Memory B cell (primary cell): ENCODE results near the gene RICTOR.
"Not testable (repeated sequence)": the region's sequence is repeated elsewhere in the genome, so short reads cannot be mapped to it uniquely, and the experiment has no call there.

ENCODE experiments used
- ATAC-seq: fragments of 150-1000 bp; cut with Tn5 transposase; 2 replicates; pipeline ENCODE4 v1.10.0; 2021; ENCODE audit warnings: low read depth, mild to moderate bottlenecking, moderate library complexity
- DNase-seq, 2 donors: peaks; one replicate each; pipeline ENCODE4 v3.0.0; 2022; ENCODE audit warnings: low spot score in 2 of 2
- H3K27ac Mint-ChIP-seq: one replicate; pipeline ENCODE4 v1.8.0; 2022; ENCODE audit warnings: mild to moderate bottlenecking, moderate library complexity, mixed read lengths
- H3K27me3 Mint-ChIP-seq: one replicate; pipeline ENCODE4 v1.8.0; 2022; ENCODE audit warnings: mixed read lengths
- H3K36me3 Mint-ChIP-seq: one replicate; pipeline ENCODE4 v1.8.0; 2022; ENCODE audit warnings: mild to moderate bottlenecking, mixed read lengths
- H3K4me1 Mint-ChIP-seq: one replicate; pipeline ENCODE4 v1.8.0; 2022; ENCODE audit warnings: mixed read lengths
- H3K4me3 Mint-ChIP-seq: one replicate; pipeline ENCODE4 v1.8.0; 2022; ENCODE audit warnings: mild to moderate bottlenecking, moderate library complexity, mixed read lengths
- H3K9me3 Mint-ChIP-seq: one replicate; pipeline ENCODE4 v1.8.0; 2022; ENCODE audit warnings: mixed read lengths

RICTOR gene

GRCh38 chr5:39058178-39058921 is 15.8 kb downstream of the RICTOR start:
- no peaks in the 10 kb centered on the region for H3K27me3 Mint-ChIP-seq
- H3K27ac Mint-ChIP-seq = peak overlapping the region; percentile 25
- peak overlapping the region; percentile 7 for H3K4me3 Mint-ChIP-seq
- ATAC-seq (peak; percentile 53), DNase-seq (no peak)
- H3K4me1 Mint-ChIP-seq = peaks cover 38% of the 10 kb centered on the region
- H3K36me3 Mint-ChIP-seq = peaks cover 7% of the 10 kb centered on the region
- H3K9me3 Mint-ChIP-seq = no peaks in the 10 kb centered on the region

GRCh38 chr5:39057734-39058133 is 16.5 kb downstream of the RICTOR start:
- Mint-ChIP-seq H3K36me3 (peaks cover 6% of the 10 kb centered on the region), H3K27ac (peak overlapping the region; percentile 15), H3K4me1 (peaks cover 34% of the 10 kb centered on the region), H3K9me3 (no peaks in the 10 kb centered on the region), H3K27me3 (no peaks in the 10 kb centered on the region), H3K4me3 (peak overlapping the region; percentile 7)
- ATAC-seq = peak; percentile 56
- no peak for DNase-seq

GRCh38 chr5:39055768-39056398 is 18.3 kb downstream of the RICTOR start:
- ATAC-seq (no peak), DNase-seq (no peak)
- Mint-ChIP-seq H3K27me3 (no peaks in the 10 kb centered on the region), H3K4me3 (no peak overlapping the region), H3K27ac (no peak overlapping the region), H3K4me1 (peaks cover 35% of the 10 kb centered on the region), H3K36me3 (peaks cover 6% of the 10 kb centered on the region), H3K9me3 (no peaks in the 10 kb centered on the region)

DNA sequence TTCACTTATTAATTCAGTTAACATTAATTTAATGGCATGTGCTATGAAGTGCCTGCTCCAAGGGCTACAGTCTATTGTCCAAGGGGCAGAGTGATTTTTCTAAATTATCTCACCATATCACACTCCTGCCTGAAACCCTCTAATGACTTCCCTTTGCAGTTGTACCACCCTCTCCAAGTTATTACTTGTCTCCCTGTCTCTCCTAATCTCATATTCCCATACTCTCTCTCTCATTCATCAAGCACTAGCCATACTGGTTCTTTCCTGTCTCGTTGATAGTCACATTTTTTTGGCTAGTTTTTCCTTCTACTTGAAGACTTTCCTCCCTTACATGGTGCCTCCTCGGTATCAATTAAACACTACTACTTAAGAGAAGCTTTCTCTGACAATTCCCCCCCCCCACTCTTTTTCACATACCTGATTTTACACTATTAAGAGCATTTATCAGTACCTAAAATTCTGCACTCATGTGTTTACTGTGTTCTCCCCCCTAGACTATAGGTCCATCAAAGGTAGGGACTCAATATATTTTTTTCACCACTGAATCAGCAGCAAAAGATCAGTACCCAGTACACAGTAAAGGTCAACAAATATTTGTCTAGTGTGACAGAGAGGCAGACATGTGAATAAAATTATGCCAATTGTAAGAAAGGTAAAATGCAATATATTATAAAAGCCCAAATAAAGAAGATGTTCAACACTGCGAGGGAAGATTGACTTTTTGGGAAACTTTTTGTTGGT is 19.0 kb downstream of the RICTOR start:
- DNase-seq (no peak), ATAC-seq (no peak)
- Mint-ChIP-seq H3K4me1 (peaks cover 31% of the 10 kb centered on the region), H3K27ac (no peak overlapping the region), H3K9me3 (no peaks in the 10 kb centered on the region), H3K27me3 (no peaks in the 10 kb centered on the region), H3K36me3 (peaks cover 6% of the 10 kb centered on the region), H3K4me3 (no peak overlapping the region)

GRCh38 chr5:39053189-39053588 is 21.0 kb downstream of the RICTOR start:
- peaks cover 35% of the 10 kb centered on the region for H3K4me1 Mint-ChIP-seq

DNA sequence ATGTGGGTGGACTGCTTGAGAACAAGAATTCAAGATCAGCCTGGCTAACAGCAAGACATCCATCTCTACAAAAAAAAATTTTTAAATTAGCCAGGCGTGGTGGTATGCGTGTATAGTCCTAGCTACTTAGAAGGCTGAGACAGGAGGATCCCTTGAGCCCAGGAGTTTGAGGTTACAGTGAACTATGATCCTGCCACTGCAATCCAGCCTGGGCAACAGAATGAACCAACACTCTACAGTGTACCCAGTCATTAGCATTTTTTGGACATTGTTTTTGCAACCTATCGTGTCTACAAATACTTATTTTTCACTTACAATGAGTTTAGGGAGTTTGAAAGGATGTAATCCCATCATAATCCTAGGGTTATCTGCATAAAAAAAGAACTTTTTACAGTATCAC is 22.1 kb downstream of the RICTOR start:
- H3K4me3 Mint-ChIP-seq = no peak overlapping the region
- DNase-seq (no peak), ATAC-seq (no peak)
- no peaks in the 10 kb centered on the region for H3K27me3 Mint-ChIP-seq
- H3K4me1 Mint-ChIP-seq = peaks cover 31% of the 10 kb centered on the region
- no peaks in the 10 kb centered on the region for H3K9me3 Mint-ChIP-seq
- H3K36me3 Mint-ChIP-seq = peaks cover 11% of the 10 kb centered on the region
- no peak overlapping the region for H3K27ac Mint-ChIP-seq

More at GRCh38 chr5:39053189-39053588, 21.0 kb downstream of the RICTOR start:
- no peaks in the 10 kb centered on the region for H3K9me3 Mint-ChIP-seq
- H3K36me3 Mint-ChIP-seq = peaks cover 11% of the 10 kb centered on the region
- H3K4me3 Mint-ChIP-seq = no peak overlapping the region
- H3K27me3 Mint-ChIP-seq = no peaks in the 10 kb centered on the region
- H3K27ac Mint-ChIP-seq = no peak overlapping the region
- DNase-seq (no peak), ATAC-seq (no peak)

GRCh38 chr5:39049315-39049714 is 24.9 kb downstream of the RICTOR start:
- H3K4me3 Mint-ChIP-seq = no peak overlapping the region
- H3K27me3 Mint-ChIP-seq = no peaks in the 10 kb centered on the region
- peaks cover 4% of the 10 kb centered on the region for H3K36me3 Mint-ChIP-seq
- ATAC-seq (no peak), DNase-seq (no peak)
- H3K27ac Mint-ChIP-seq = no peak overlapping the region
- peaks cover 23% of the 10 kb centered on the region for H3K4me1 Mint-ChIP-seq
- no peaks in the 10 kb centered on the region for H3K9me3 Mint-ChIP-seq

GRCh38 chr5:39040875-39041274 is 33.3 kb downstream of the RICTOR start:
- ATAC-seq = no peak
- DNase-seq = no peak
- Mint-ChIP-seq H3K4me1 (peaks cover 18% of the 10 kb centered on the region), H3K9me3 (peaks cover 1% of the 10 kb centered on the region), H3K27ac (no peak overlapping the region), H3K27me3 (no peaks in the 10 kb centered on the region), H3K4me3 (no peak overlapping the region), H3K36me3 (peaks cover 13% of the 10 kb centered on the region)

DNA sequence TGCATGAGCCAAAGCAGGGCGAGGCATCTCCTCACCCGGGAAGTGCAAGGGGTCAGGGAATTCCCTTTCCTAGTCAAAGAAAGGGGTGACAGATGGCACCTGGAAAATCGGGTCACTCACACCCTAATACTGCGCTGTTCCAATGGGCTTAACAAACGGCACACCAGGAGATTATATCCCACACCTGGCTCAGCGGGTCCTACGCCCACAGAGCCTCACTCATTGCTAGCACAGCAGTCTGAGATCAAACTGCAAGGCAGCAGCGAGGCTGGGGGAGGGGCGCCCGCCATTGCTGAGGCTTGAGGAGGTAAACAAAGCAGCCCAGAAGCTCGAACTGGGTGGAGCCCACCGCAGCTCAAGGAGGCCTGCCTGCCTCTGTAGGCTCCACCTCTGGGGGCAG is 39.7 kb downstream of the RICTOR start:
- not testable (repeated sequence) for H3K27ac Mint-ChIP-seq, DNase-seq, ATAC-seq, H3K9me3 Mint-ChIP-seq, H3K27me3 Mint-ChIP-seq, H3K4me3 Mint-ChIP-seq
- H3K4me1 Mint-ChIP-seq = peaks cover 32% of the 10 kb centered on the region
- H3K36me3 Mint-ChIP-seq = peaks cover 16% of the 10 kb centered on the region

- Mint-ChIP-seq H3K27me3 (no peaks in the 10 kb centered on the region), H3K9me3 (peaks cover 12% of the 10 kb centered on the region), H3K27ac (peak overlapping the region; percentile 2), H3K4me3 (no peak overlapping the region), H3K4me1 (peaks cover 21% of the 10 kb centered on the region), H3K36me3 (peaks cover 28% of the 10 kb centered on the region)
- DNase-seq = no peak
- ATAC-seq = no peak
These were observed 43.2 kb downstream of the RICTOR start for GRCh38 chr5:39031041-39031440.

DNA sequence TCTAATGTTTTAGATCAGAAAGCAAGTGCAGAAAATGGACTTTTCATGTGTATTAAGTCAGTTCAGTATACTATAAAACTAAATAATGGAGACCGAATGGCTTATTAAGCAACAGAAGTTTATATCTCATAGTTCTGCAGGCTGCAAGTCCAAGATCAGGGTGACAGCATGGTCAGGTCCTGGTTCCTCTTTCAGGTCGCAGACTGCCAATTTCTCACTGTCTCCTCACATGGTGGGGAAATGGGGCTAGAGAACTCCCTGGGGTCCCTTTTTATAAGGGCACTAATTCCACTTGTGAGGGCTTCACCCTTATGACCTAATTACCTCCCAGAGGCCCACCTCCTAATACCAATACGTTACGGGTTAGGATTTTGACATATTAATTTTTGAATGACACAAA is 48.7 kb downstream of the RICTOR start:
- peak; percentile 35 for ATAC-seq
- Mint-ChIP-seq H3K9me3 (peaks cover 7% of the 10 kb centered on the region), H3K4me1 (peaks cover 19% of the 10 kb centered on the region), H3K4me3 (no peak overlapping the region), H3K27ac (no peak overlapping the region), H3K27me3 (no peaks in the 10 kb centered on the region), H3K36me3 (peaks cover 22% of the 10 kb centered on the region)
- DNase-seq = no peak

GRCh38 chr5:39024884-39025283 is 49.3 kb downstream of the RICTOR start:
- DNase-seq (no peak), ATAC-seq (no peak)
- Mint-ChIP-seq H3K27ac (no peak overlapping the region), H3K9me3 (peaks cover 7% of the 10 kb centered on the region), H3K27me3 (no peaks in the 10 kb centered on the region), H3K4me3 (no peak overlapping the region), H3K4me1 (peaks cover 19% of the 10 kb centered on the region), H3K36me3 (peaks cover 19% of the 10 kb centered on the region)

DNA sequence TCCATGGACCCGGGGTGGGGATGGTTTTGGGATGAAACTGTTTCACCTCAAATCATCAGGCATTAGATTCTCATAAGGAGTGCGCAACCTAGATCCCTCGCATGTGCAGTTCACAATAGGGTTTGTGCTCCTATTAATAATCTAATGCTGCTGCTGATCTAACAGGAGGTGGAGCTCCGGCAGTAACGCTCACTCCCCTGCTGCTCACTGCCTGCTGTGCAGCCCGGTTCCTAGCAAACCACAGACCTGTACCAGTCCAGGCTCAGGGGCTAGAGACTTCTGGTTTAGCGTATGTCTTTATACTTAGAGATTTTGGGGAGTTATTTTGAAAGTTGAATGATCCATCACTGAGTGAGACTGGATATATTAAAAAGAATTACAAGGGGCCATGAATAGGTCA is 50.2 kb downstream of the RICTOR start:
- Mint-ChIP-seq H3K27ac (no peak overlapping the region), H3K4me1 (peaks cover 19% of the 10 kb centered on the region), H3K27me3 (no peaks in the 10 kb centered on the region), H3K36me3 (peaks cover 25% of the 10 kb centered on the region), H3K4me3 (no peak overlapping the region), H3K9me3 (peaks cover 6% of the 10 kb centered on the region)
- DNase-seq (no peak), ATAC-seq (no peak)

DNA sequence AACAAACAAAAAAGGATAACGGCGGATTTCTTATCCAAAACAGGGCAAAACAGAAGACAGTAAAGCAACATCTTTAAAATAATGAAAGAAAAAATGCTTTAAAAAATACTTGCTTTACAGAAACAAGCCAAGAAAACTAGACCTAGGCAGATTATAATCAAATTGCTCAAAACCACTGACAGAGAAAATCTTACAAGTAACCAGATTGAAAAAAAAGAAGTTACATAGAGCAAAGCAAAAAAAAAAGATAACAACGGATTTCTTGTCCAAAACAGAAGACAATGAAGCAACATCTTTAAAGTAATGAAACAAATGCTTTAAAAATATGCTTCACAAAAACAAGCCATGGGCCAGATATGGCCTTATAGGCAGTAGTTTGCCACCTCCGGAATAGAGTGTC is 51.1 kb downstream of the RICTOR start:
- H3K27me3 Mint-ChIP-seq = no peaks in the 10 kb centered on the region
- no peak overlapping the region for H3K4me3 Mint-ChIP-seq
- H3K9me3 Mint-ChIP-seq = peaks cover 3% of the 10 kb centered on the region
- no peak overlapping the region for H3K27ac Mint-ChIP-seq
- no peak for ATAC-seq
- no peak for DNase-seq
- peaks cover 25% of the 10 kb centered on the region for H3K36me3 Mint-ChIP-seq
- H3K4me1 Mint-ChIP-seq = peaks cover 19% of the 10 kb centered on the region
